UCSD-AML1 (cell line): ENCODE data around the gene BRIP1.
"Not testable (repeated sequence)": the region's sequence is repeated elsewhere in the genome, so short reads cannot be mapped to it uniquely, and the experiment has no call there.

Source experiments
- DNase-seq: peaks from one replicate; lab custom pipeline; 2025; ENCODE audit not compliant: unreplicated experiment; lab: John Stamatoyannopoulos, UW

The BRIP1 gene

DNA sequence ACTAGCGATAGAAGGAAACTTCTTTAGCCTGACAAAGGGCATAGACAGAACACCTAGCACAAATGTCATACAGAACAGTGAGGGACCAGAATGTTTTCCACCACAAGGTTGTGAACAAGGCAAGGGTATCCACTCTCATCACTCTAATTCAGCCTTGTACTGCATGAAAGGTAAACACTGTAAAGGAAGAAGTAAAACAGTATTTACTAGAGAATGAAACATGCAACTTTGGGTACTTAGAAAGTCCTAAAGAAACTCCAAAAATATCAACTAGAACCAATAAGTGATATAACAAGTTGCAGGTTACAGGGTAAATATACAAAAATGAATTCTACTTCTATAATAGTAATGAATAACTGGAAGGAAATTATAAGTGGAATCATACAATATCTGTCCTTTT is 32.2 kb downstream of the BRIP1 start:
- DNase-seq: no peak

DNA sequence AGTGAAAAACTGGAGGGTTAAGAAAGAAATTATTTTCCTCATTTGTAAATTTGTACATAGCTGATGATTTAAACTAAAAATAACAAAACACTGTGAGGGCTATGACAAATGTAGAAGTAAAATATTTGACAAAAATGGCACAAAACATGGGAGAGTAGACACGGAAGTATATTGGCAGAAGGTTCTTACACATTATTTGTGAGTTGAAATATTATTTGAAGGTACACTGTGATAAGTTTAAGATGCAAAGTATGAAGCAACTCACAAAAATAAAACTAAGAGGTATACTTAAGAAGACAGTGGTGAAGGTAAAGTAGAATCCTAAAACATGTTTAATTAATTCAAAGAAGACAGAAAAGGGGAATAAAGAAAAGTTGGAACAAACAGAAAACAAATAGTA is 34.6 kb downstream of the BRIP1 start:
- DNase-seq: no peak

GRCh38 chr17:61827649-61828395 is 35.5 kb downstream of the BRIP1 start:
- DNase-seq: no peak

DNA sequence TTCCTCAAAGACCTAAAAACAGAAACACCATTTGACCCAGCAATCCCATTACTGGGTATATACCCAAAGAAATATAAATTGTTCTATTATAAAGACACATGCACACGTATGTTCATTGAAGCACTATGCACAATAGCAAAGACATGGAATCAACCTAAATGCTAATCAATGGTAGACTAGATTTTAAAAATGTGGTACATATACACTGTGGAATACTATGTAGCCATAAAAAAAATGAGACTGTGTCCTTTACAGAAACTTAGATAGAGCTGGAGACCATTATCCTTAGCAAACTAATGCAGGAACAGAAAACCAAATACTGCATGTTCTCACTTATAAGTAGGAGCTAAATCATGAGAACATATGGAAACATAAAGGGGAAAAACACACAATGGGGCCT is 36.5 kb downstream of the BRIP1 start:
- not testable (repeated sequence) for DNase-seq

DNA sequence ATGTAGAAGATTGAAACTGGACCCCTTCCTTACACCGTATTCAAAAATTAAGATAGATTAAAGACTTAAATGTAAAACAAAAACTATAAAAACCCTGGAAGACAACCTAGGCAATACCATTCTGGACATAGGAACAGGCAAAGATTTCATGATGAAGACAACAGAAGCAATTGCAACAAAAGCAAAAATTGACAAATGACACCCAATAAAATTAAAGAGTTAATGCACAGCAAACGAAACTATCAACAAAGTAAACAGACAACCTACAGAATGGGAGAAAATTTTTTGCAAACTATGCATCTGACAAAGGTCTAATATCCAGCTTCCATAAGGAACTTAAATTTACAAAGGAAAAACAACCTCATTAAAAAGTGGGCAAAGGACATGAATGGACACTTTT is 37.1 kb downstream of the BRIP1 start:
- DNase-seq: not testable (repeated sequence)

DNA sequence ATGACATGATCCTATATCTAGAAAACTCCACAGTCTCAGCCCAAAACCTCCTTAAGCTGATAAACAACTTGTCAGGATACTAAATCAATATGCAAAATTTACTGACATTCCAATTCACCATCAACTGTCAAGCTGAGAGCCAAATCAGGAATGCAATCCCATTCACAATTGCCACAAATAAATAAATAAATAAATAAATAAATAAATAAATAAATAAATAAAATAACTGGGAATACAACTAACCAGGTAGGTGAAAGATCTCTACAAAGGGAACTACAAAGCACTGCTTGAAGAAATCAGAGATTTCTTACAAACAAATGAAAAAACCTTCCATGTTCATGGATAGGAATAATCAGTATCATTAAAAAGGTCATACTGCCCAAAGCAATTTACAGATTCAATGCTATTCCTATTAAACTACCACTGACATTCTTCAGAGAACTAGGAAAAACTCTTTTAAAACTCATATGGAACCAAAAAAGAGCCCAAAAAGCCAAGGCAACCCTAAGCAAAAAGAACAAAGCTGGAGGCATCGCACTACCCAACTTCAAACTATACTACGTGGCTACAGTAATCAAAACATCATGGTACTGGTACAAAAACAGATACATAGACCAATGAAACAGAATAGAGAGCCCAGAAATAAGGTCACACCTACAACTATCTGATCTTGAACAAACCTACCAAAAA is 37.7 kb downstream of the BRIP1 start:
- no peak for DNase-seq

GRCh38 chr17:61822326-61823285 is 40.7 kb downstream of the BRIP1 start:
- no peak for DNase-seq

DNA sequence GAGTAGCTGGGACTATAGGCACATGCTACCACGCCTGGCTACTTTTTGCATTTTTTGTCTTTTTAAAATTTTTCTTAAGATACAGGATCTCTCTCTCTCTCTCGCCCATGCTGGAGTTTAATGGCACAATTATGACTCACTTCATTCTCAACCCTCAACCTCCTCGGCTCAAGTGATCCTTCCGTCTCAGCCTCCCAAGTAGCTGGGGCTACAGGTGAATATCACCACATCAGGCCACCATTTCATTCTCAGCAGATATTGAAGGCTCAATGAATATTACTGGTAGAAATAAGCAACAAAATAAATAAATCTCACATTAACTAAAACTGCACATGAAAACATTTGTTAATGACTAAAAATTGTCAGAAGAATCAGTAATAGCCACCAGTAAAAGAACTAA is 41.7 kb downstream of the BRIP1 start:
- DNase-seq: no peak

GRCh38 chr17:61819265-61819664 is 44.1 kb downstream of the BRIP1 start:
- not testable (repeated sequence) for DNase-seq

GRCh38 chr17:61818225-61818624 is 45.1 kb downstream of the BRIP1 start:
- no peak for DNase-seq

GRCh38 chr17:61817452-61817851 is 45.9 kb downstream of the BRIP1 start:
- DNase-seq: no peak

DNA sequence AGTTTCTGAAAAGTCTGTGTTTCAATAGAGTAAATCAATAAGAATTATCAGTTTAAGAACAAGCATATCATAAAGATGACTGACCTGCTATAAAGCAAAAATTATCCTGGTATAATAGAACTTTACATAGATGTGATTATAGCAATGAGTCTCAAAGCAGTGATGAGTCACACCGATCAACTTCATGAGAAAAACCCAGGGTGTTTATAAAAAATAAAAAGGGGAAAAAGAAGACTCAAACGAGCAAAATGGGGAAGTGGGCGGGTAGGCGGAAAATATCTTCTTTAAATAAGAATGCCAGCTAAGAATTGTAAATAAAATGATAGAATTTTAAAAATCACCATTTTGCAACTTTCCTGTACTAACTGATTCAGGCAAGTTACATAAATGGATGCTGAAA is 46.8 kb downstream of the BRIP1 start:
- no peak for DNase-seq

- no peak for DNase-seq
Observed at GRCh38 chr17:61815863-61816503, 47.3 kb downstream of the BRIP1 start.

DNA sequence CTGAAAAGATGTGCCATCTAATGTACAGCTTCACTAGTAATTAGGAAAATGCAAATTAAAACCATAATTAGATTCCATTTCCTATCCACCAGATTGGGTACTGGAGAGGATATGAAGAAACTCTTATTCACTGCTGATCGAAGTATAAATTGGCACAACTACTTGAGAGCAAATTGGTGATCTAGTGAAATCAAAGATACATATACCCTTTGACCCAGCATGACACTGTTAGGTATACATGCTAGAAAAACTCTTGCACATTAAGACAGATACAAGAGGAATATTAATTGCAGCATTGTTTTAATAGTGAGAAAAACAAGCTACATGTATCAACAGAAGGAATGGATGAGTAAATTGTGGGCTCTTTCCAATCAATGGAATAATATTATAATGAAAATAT is 48.8 kb downstream of the BRIP1 start:
- no peak for DNase-seq

GRCh38 chr17:61813211-61813610 is 50.1 kb downstream of the BRIP1 start:
- DNase-seq: no peak

- DNase-seq: no peak
Observed at GRCh38 chr17:61812747-61813146, 50.6 kb downstream of the BRIP1 start.

DNA sequence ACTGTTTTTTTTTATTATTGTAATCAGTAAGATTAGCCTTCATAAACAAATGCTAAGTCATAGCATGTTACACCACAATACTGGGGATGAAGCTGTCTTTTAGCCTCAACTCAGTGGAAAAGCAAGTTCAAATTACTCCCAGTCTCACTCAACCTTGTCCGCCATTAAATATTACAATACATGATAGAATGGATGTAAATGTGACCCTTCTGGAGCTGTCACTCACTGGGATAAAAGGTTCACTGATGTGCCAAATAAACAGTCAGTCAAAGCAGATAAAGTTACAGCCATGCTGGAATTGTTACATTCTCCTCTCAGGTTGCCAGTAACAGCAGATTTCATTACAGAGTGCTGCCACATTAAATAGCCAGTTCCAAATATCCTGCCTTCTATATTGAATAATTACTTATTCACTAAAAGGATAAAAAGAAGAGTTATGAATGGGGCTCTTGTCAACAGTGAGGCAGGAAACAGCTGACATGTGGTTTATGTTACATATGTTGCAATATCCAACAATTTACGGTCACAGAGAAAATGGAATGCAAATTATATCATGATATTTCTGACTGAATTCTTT is 53.4 kb downstream of the BRIP1 start:
- no peak for DNase-seq

DNA sequence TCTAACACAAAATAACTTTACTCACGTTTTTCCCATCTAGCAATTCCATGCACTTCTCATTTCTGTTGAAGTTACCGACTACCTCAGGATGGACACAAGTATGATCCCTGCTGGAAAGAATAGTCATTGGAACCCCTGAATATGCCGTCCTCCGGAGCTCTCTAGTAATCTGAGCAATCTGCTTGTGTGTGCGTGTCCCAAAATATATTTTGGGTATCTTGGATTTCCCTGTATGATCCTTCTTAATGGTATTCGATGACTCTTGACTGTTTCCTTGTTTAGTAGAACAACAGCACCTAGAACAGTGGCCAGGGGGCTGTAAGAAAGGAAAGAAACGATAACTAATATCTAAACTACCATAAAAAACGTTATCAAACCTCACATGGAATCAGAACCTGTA is 54.9 kb downstream of the BRIP1 start:
- no peak for DNase-seq

- DNase-seq: no peak
Observed at GRCh38 chr17:61806936-61807335, 56.4 kb downstream of the BRIP1 start.

DNA sequence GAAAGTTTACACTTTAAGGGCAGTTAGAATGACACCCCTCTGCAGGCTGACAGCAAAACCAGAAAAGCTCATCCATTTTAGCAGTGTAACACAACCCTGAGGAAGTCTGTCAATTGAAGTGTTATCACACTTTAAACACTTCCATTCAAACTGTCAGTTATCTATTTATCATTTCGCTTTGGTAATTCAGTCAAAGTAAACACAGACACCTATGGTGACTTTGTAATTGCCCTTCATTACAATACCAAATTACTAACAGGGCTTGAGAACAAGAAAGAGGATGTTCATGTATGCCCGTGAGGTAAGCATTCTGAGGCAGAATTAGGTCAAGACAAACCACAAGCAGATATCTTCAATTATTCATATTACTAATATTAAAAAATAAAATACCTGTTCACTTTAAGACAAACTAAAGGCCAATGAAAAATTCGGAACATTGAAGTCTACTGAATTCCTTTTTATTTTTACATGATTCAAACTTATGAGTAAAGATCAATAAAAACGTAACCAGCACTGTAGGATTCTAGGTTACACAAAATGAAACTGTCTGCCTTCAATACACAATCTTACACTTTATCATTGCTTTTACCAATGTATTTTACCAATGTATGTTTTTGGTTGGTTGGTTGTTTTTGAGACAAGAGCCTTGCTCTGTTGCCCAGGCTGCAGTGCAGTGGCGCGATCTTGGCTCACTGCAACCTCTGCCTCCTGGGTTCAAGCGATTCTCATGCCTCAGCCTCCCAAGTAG is 57.1 kb downstream of the BRIP1 start:
- DNase-seq: no peak
